Bronchial epithelial cell (primary cell): Measurements from ENCODE around the gene DOLPP1. TPM values are rescaled to one million over a fixed set of nuclear protein-coding genes. Genes with fewer than 3 reads are reported as not detected.

Experiments used
- DNase-seq: peaks from one replicate; pipeline ENCODE4 v3.0.0-alpha.2; 2010; ENCODE audit warnings: low read depth
- FAIRE-seq: peaks from 2 replicates; lab custom pipeline; 2011; peaks lifted over from hg19 to GRCh38; lab: Jason Lieb, UNC
- H3K27me3 ChIP-seq: 2 replicates; pipeline ENCODE4 v1.5.1; 2011; ENCODE audit warnings: low read length; ENCODE audit not compliant: control insufficient read depth, insufficient read depth
- H3K36me3 ChIP-seq: 2 replicates; pipeline ENCODE4 v1.5.1; 2011; ENCODE audit warnings: low read length; ENCODE audit not compliant: control insufficient read depth, insufficient read depth
- H3K4me3 ChIP-seq: 2 replicates; pipeline ENCODE4 v1.5.1; 2011; ENCODE audit warnings: mild to moderate bottlenecking, low read depth, low read length, control low read depth
- CTCF ChIP-seq: IDR thresholded peaks from 2 replicates; pipeline ENCODE4 v1.5.1; 2011; ENCODE audit warnings: mild to moderate bottlenecking, moderate library complexity, low read length, control low read depth, inconsistent platforms; ENCODE audit not compliant: insufficient read depth, severe bottlenecking
- total RNA-seq: library from RNA; depleted of rRNA; stranded (reverse); fragments of >200 nt; gene quantifications from 2 replicates; pipeline ENCODE4 v1.2.1, GENCODE V29; 2014

The DOLPP1 gene
- total RNA-seq, 1 donor from 2014 or later: 10.8 TPM

DNA sequence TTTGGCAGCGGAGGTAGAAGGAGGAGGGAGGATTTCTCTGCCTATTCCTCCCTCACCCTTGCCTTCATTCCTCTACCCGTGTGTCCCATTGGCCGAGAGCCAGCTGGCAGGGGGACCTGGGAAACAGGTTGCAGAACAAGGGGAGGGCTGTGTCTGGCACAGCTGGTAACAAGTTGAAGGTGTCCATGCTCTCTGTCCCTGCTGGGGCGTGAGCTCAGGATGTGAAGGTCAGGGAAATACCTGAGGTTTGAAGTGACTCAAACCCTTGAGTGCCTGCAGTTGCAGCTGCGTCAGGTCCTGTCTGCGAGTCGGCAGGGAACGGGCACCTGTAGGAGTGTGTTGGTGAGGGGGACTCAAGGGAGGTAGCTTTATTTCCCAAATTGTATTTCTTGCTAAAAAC lies 28.3 kb upstream of the DOLPP1 start:
- DNase-seq (peak; percentile 85), FAIRE-seq (peak; percentile 66)
- Histone ChIP-seq H3K36me3 (peaks cover 9% of the 10 kb centered on the region), H3K27me3 (no peaks in the 10 kb centered on the region), H3K4me3 (no peak overlapping the region)
- TF ChIP-seq CTCF: no peak

DNA sequence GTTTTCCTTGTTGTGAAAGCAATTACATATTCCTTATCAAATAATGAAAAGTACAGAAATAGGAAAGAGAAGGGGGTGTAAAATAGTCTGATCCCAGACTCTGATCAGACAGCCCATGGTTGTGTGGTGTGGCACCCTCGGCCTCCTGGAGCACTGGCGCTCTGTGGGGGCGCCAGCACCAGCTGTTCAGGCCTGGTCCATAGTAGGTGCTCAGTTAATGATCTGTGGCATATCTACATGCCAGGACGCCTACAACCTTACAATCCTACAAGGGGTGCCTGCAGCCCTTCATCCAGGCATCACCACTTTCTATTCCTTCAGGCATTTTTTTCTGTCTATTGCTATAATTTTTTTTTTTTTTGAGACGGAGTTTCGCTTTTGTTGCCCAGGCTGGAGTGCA lies 27.9 kb upstream of the DOLPP1 start:
- DNase-seq (no peak), FAIRE-seq (no peak)
- peaks cover 9% of the 10 kb centered on the region for H3K36me3 ChIP-seq
- H3K27me3 ChIP-seq: no peaks in the 10 kb centered on the region
- H3K4me3 ChIP-seq: no peak overlapping the region
- TF ChIP-seq CTCF: no peak

DNA sequence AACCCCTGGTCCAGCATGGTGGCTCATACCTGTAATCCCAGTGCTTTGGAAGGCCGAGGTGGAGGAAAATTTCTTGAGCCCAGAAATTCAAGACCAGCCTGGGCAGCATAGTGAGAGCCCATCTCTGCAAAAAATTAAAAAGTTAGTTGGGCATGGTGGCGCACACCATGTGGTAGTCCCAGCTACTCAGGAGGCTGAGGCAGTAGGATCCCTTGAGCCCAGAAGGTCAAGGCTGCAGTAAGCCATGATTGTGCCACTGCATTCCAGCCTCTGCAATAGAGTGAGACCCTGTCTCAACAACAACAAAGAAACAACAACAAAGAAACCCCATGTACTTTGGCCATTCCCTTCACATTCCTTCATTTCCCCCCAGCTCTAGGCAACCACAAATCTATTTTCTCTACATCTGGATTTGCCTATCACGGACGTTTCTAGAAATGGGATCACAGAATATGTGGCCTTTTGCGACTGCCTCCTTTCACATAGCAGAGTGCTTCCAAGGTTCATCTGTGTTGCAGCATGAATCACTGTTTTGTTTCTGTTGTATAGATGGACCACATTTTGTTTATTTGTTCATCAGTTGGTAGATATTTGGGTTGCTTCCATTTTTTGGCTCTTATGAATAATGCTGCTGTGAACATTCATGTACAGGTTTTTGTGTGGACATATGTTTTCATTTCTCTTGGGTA lies 26.6 kb upstream of the DOLPP1 start:
- Histone ChIP-seq H3K4me3 (no peak overlapping the region), H3K36me3 (peaks cover 7% of the 10 kb centered on the region), H3K27me3 (no peaks in the 10 kb centered on the region)
- FAIRE-seq (no peak), DNase-seq (no peak)
- no peak for TF ChIP-seq CTCF

DNA sequence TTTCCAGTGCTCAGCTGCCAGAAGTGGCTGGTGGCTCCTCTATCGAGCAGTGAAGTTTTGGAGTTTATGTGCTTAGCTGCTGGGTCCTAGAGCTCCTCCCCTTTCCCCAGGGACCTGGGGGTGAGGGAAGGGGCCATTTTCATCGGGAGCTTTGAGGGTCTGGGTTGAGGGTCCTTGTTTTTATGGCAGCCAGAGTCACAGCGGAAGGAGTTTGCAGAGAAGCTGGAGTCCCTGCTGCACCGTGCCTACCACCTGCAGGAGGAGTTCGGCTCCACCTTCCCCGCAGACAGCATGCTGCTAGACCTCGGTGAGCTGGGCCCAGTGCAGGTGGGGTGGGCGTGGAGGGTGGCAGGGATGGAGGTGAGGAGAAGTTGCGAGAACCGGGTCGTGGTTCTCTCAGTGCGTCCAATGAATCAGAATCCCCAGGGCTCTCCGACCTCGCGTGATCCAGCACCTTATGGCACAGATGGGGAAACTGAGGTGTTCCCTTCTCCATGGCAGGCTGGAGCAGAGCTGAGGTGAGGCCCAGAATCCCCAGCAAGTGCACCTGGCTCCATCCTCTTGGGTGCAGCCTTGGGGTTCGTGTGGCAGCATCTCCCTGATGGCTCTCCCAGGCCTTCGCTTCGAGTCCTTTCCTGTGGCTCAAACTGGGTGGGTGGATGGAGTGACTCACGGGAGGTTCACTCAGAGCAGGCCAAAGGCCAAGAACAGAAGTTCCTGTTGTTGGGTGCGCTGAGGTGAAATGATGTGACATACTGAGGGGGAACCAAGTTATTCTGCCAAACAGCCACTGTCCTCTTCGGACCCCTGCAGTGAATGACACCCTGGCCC lies 21.7 kb upstream of the DOLPP1 start:
- DNase-seq: peak; percentile 39

More for the DNA sequence above, 21.7 kb upstream of the DOLPP1 start:
- no peak for FAIRE-seq
- H3K4me3 ChIP-seq: no peak overlapping the region
- H3K27me3 ChIP-seq: no peaks in the 10 kb centered on the region
- peaks cover 18% of the 10 kb centered on the region for H3K36me3 ChIP-seq
- no peak for TF ChIP-seq CTCF
